PFSK-1 (cell line): ENCODE measurements around the gene EIF4A3.

ENCODE experiments used
- FOXP2 ChIP-seq: optimal IDR thresholded peaks from 2 replicates; pipeline ENCODE3; 2011; ENCODE audit warnings: borderline replicate concordance, control low read depth, inconsistent platforms; ENCODE audit not compliant: insufficient read depth; ENCODE audit errors: extremely low read length, extremely low read depth
- POLR2AphosphoS5 ChIP-seq: IDR thresholded peaks from 2 replicates; pipeline ENCODE4 v1.6.1; 2012; ENCODE audit warnings: low read depth, mild to moderate bottlenecking, control low read depth, low read length, moderate library complexity
- REST ChIP-seq, 2 experiments: IDR thresholded peaks; 2 replicates each; pipeline versions ENCODE4 v1.6.1 to v1.8.0; 2011 to 2012; ENCODE audit warnings: low read depth in 2 of 2, low read length in 2 of 2, control low read depth in 1 of 2, inconsistent platforms in 1 of 2, mild to moderate bottlenecking in 1 of 2, moderate library complexity in 1 of 2; ENCODE audit not compliant: insufficient read depth in 1 of 2
- SIN3A ChIP-seq: IDR thresholded peaks from 2 replicates; pipeline ENCODE4 v1.6.1; 2012; ENCODE audit warnings: mild to moderate bottlenecking, low read length, moderate library complexity, borderline replicate concordance; ENCODE audit not compliant: insufficient read depth
- TAF1 ChIP-seq: IDR thresholded peaks from 2 replicates; pipeline ENCODE4 v1.6.1; 2012; ENCODE audit warnings: low read length, control low read depth, borderline replicate concordance; ENCODE audit not compliant: insufficient read depth

EIF4A3 gene

GRCh38 chr17:80191192-80191591 lies 44.3 kb upstream of the EIF4A3 start:
- TF ChIP-seq REST (IDR thresholded peaks at IDR 0.05; ENCODE audit: insufficient read depth in 1 of 2, low read depth in 2 of 2, low read length in 2 of 2) (no peak), SIN3A (no peak), FOXP2 (no peak), TAF1 (no peak), POLR2AphosphoS5 (no peak)

GRCh38 chr17:80190716-80191115 lies 43.8 kb upstream of the EIF4A3 start:
- no peak for TF ChIP-seq SIN3A
- TF ChIP-seq REST (IDR thresholded peaks at IDR 0.05; ENCODE audit: insufficient read depth in 1 of 2, low read depth in 2 of 2, low read length in 2 of 2): no peak
- TF ChIP-seq POLR2AphosphoS5: no peak
- no peak for TF ChIP-seq FOXP2
- TF ChIP-seq TAF1: no peak

- TF ChIP-seq REST (IDR thresholded peaks at IDR 0.05; ENCODE audit: insufficient read depth in 1 of 2, low read depth in 2 of 2, low read length in 2 of 2) (no peak), SIN3A (no peak), TAF1 (no peak), POLR2AphosphoS5 (no peak), FOXP2 (no peak)
Observed at GRCh38 chr17:80189611-80190010, 42.7 kb upstream of the EIF4A3 start.

GRCh38 chr17:80187515-80187941 lies 40.6 kb upstream of the EIF4A3 start:
- TF ChIP-seq REST (IDR thresholded peaks at IDR 0.05; ENCODE audit: insufficient read depth in 1 of 2, low read depth in 2 of 2, low read length in 2 of 2): peak in 1 of 2 experiments; percentile 49; a peak in 1 of 4 replicates
- TF ChIP-seq SIN3A: no peak

- TF ChIP-seq POLR2AphosphoS5: no peak
- no peak for TF ChIP-seq REST (IDR thresholded peaks at IDR 0.05; ENCODE audit: insufficient read depth in 1 of 2, low read depth in 2 of 2, low read length in 2 of 2)
- no peak for TF ChIP-seq SIN3A
- no peak for TF ChIP-seq TAF1
- TF ChIP-seq FOXP2: no peak
Observed at GRCh38 chr17:80187090-80187489, 40.2 kb upstream of the EIF4A3 start.
